ENCODE results near the gene RBP5. TPM values are rescaled to one million over a fixed set of nuclear protein-coding genes. Genes with fewer than 3 reads are reported as not detected.

RBP5 gene
- total and polyA plus RNA-seq, 4 donors: 12.9 to 108 (median 63.6) TPM

- no peaks in the 10 kb centered on the region for H3K9me3 ChIP-seq (ENCODE audit: control insufficient read depth in 4 of 4, low read length in 3 of 4)
- peak overlapping the region; percentile 83 to 89 for H3K27ac ChIP-seq (ENCODE audit: low read depth in 1 of 2, low read length in 2 of 2)
- WGBS: 3% methylated on average over 19 of the region's 19 CpGs
- TF ChIP-seq CTCF (IDR thresholded peaks at IDR 0.05; ENCODE audit: low read depth, low read length, missing input control) (no peak), FOXA1 (IDR thresholded peaks at IDR 0.05) (no peak), NR2F2 (IDR thresholded peaks at IDR 0.05) (no peak), ATF3 (IDR thresholded peaks at IDR 0.05) (no peak), GABPA (IDR thresholded peaks at IDR 0.05 in 1 of 2, conservative IDR thresholded peaks at IDR 0.05 in 1 of 2) (no peak), RXRA (IDR thresholded peaks at IDR 0.05) (no peak), EGR1 (IDR thresholded peaks at IDR 0.05; ENCODE audit: low read depth in 2 of 2) (no peak), JUND (IDR thresholded peaks at IDR 0.05) (no peak), HNF4G (IDR thresholded peaks at IDR 0.05) (no peak), ZBTB33 (IDR thresholded peaks at IDR 0.05) (no peak), HNF4A (conservative IDR thresholded peaks at IDR 0.05) (no peak)
- peak overlapping the region; percentile 71 to 83 for H3K9ac ChIP-seq (ENCODE audit: low read depth in 1 of 2, low read length in 2 of 2)
- DNase-seq (ENCODE audit: low spot score): no peak
- H3K4me1 ChIP-seq (ENCODE audit: control insufficient read depth in 4 of 4, insufficient read depth in 4 of 4, low read length in 3 of 4): peaks cover 1 to 47% (median 31%) of the 10 kb centered on the region in 4 donors
- peaks cover 0 to 10% (median 8%) of the 10 kb centered on the region in 4 donors for H3K36me3 ChIP-seq (ENCODE audit: control insufficient read depth in 4 of 4, insufficient read depth in 3 of 4, low read depth in 1 of 4, low read length in 3 of 4)
- H3K4me3 ChIP-seq (ENCODE audit: low read depth in 1 of 3, low read length in 3 of 3): peak overlapping the region; percentile 57 to 88 (median 80)
- no peaks in the 10 kb centered on the region for H3K27me3 ChIP-seq (ENCODE audit: control insufficient read depth in 4 of 4, insufficient read depth in 4 of 4, low read length in 3 of 4)
These were observed 690 bp upstream of the RBP5 start for GRCh38 chr12:7129287-7129871.

GRCh38 chr12:7127916-7128626 lies 618 bp downstream of the RBP5 start:
- no peaks in the 10 kb centered on the region for H3K9me3 ChIP-seq (ENCODE audit: control insufficient read depth in 4 of 4, low read length in 3 of 4)
- WGBS: 36% methylated on average over 17 of the region's 17 CpGs
- DNase-seq (ENCODE audit: low spot score): peak; percentile 57
- peak overlapping the region; percentile 57 to 88 (median 80) for H3K4me3 ChIP-seq (ENCODE audit: low read depth in 1 of 3, low read length in 3 of 3)
- peak overlapping the region; percentile 12 to 64 for H3K9ac ChIP-seq (ENCODE audit: low read depth in 1 of 2, low read length in 2 of 2)
- peak overlapping the region; percentile 83 to 89 for H3K27ac ChIP-seq (ENCODE audit: low read depth in 1 of 2, low read length in 2 of 2)
- no peaks in the 10 kb centered on the region for H3K27me3 ChIP-seq (ENCODE audit: control insufficient read depth in 4 of 4, insufficient read depth in 4 of 4, low read length in 3 of 4)
- peaks cover 1 to 60% (median 42%) of the 10 kb centered on the region in 4 donors for H3K4me1 ChIP-seq (ENCODE audit: control insufficient read depth in 4 of 4, insufficient read depth in 4 of 4, low read length in 3 of 4)
- H3K36me3 ChIP-seq (ENCODE audit: control insufficient read depth in 4 of 4, insufficient read depth in 3 of 4, low read depth in 1 of 4, low read length in 3 of 4): no peaks in the 10 kb centered on the region
- no peak for TF ChIP-seq FOXA1 (IDR thresholded peaks at IDR 0.05)
- peak; percentile 92 to 95 for TF ChIP-seq HNF4A (conservative IDR thresholded peaks at IDR 0.05)
- peak; percentile 43 for TF ChIP-seq HNF4G (IDR thresholded peaks at IDR 0.05)
- no peak for TF ChIP-seq FOXA2 (IDR thresholded peaks at IDR 0.05)
- no peak for TF ChIP-seq ATF3 (IDR thresholded peaks at IDR 0.05)
- TF ChIP-seq YY1 (IDR thresholded peaks at IDR 0.05): peak; percentile 57
- TF ChIP-seq MAX (IDR thresholded peaks at IDR 0.05): peak; percentile 48
- TF ChIP-seq NR2F2 (IDR thresholded peaks at IDR 0.05): no peak
- no peak for TF ChIP-seq SP1 (IDR thresholded peaks at IDR 0.05)
- peak in 1 of 2 donors; percentile 26 for TF ChIP-seq JUND (IDR thresholded peaks at IDR 0.05)
- peak; percentile 48 to 82 for TF ChIP-seq RXRA (IDR thresholded peaks at IDR 0.05)
- TF ChIP-seq RAD21 (IDR thresholded peaks at IDR 0.05): no peak
- no peak for TF ChIP-seq ZBTB33 (IDR thresholded peaks at IDR 0.05)
- peak; percentile 41 for TF ChIP-seq TAF1 (conservative IDR thresholded peaks at IDR 0.05)
- peak; percentile 32 for TF ChIP-seq REST (IDR thresholded peaks at IDR 0.05)
- TF ChIP-seq GABPA (IDR thresholded peaks at IDR 0.05 in 1 of 2, conservative IDR thresholded peaks at IDR 0.05 in 1 of 2): no peak

All from liver (tissue), 9 donors.